HUDEP-2 (cell line): ENCODE results near the gene FAM181A.

Experiments
- DNase-seq, 76 experiments: peaks; one replicate each; lab custom pipeline; 2025; ENCODE audit not compliant: unreplicated experiment in 76 of 76; lab: John Stamatoyannopoulos, UW

The FAM181A gene

DNA sequence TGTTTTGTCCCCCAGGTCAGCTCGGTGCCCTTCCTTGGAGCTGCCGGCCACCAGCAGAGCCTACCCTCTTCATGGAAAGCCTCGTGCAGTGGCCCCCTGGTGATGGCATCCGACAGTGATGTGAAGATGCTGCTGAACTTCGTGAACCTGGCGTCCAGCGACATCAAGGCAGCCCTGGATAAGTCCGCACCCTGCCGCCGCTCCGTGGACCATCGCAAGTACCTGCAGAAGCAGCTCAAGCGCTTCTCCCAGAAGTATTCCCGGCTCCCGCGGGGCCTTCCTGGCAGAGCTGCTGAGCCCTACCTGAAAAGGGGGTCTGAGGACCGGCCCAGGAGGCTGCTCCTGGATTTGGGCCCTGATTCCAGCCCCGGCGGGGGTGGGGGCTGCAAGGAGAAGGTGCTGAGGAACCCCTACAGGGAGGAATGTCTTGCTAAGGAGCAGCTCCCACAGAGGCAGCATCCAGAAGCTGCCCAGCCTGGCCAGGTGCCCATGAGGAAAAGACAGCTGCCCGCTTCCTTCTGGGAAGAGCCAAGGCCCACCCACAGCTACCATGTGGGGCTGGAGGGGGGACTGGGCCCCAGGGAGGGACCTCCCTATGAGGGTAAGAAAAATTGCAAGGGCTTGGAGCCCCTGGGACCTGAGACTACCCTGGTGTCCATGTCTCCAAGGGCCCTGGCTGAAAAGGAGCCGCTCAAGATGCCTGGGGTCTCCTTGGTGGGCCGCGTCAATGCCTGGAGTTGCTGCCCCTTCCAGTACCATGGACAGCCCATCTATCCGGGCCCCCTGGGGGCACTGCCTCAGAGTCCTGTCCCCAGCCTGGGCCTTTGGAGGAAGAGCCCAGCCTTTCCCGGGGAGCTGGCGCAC, 1.3 kb downstream of the FAM181A start:
- DNase-seq = no peak

DNA sequence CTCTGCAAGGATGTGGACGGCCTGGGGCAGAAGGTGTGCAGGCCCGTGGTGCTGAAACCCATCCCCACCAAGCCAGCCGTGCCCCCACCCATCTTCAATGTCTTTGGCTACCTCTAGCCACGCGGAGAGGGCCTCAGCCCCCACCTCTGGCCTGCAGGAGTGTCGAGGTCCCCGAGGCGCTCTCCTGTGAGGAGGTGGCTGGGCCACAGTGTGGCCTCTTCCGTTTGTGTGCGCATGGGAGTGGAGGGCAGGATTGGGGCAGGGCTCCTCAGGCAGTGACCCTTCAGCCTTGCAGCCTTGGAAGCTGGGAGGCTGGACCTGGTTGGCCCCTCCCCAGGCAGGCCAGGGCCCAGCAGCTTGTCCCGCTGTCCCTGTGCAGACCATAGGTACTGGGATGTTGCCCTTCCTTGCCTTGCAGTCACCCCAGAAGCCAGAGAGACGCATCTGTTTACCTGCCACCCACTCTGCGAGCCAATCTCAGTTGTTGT, 1.9 kb downstream of the FAM181A start:
- no peak for DNase-seq

DNA sequence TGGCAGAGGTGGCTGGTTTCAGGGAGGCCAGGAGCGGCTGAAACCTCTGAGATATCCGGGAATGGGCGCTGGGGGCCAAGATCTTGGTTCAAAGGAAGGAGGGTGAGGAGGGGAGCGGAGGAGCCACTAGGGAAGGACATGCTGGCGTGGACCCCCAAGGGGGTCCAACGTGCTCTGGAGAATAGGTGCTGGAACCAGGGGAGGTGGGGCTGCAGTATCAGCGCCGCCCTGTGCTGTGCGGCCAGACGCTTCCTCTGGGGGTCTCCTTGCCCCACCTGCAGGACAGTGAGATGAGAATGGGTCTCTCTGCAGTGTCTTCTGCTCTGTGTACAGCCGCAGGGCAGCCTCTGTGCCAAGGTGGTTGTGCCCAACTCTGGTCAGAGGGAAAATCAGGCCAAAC, 2.5 kb downstream of the FAM181A start:
- DNase-seq = no peak

DNA sequence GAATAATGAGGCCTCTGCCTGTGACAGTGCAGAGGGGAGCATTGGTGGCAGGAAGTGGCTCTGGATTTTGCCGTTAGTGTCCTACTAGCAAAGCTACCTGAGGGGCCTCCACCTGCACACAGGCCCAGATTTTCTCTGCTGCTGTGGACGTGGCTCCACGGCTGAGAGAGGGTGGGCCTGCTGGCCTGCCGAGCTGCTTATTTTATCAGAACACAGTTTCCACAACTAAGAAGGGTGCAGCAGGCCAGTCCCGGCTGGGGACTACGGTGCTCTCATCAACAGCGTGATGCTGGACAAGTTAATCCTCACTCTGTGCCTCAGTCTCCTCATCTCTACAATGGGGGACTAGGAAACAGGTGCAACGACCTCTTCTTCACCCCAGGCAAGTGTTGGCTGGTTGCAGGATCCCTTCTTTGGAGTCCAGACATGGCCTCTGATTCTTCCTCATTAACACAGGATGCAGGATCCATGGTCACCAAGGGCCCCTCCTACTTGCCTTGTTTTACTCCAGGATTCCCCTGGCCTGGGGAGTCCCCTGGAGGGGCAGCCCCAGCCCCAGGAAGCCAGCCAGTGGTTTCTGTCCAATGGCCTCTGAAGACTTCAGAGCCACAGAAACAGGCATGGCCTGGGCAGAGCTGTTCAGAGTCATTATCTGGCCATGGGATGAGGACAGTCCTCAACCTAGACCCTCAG, 3.3 kb downstream of the FAM181A start:
- DNase-seq = no peak

DNA sequence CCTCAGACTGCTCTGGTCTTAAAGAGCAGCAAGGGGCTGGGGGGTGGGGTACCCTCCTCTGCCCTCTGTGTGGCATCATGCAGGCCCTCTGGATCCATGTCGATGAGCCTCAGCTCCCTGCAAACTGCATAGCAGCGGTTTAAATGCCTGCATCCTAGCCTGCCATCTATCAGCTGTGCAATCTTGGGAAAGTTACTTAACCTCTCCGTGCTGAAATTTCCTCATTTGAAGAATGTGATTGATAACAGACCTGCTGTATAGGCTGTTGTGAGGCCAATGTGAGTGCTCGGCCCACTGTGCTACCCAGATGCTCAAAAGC, 3.8 kb downstream of the FAM181A start:
- no peak for DNase-seq

DNA sequence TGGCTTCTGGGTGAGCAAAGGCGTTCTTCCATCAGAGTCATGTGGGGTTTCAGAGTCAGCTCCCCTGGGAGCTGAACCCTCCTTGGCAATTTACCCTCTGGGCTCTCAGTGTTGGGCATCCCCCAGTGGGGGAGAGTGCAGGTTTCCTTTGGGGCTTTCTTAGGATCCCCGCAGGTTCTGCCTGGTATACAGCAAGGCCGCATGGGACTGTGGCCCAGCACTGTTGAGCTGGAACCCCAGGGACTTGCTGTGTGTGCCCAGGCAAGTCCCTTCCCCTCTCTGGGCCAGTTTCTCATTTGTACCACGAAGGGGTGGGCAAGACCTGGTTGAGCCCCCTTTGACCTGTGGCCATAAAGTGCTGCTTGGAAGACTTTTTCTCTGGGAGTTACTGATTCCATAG, 5.5 kb downstream of the FAM181A start:
- DNase-seq = no peak

DNA sequence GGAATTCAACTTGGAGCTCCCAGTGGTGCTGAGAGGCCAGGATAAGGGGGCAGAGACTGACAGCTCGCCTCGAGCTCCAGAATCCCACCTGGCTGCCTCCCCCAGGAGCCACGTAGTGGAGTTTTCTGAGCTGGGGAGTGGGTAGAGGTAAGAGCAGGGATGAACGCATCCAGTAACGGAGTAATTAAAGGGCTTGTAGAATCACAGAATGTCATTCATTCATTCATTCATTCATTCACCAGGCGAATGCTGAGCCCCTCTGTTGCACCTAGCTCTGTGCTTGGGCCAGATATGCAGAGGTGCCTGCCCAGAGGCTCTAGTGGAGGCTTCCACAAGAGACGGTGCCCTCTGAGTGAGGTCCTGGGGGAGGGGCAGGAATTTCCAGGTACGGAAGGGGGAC, 8.1 kb downstream of the FAM181A start:
- no peak for DNase-seq

DNA sequence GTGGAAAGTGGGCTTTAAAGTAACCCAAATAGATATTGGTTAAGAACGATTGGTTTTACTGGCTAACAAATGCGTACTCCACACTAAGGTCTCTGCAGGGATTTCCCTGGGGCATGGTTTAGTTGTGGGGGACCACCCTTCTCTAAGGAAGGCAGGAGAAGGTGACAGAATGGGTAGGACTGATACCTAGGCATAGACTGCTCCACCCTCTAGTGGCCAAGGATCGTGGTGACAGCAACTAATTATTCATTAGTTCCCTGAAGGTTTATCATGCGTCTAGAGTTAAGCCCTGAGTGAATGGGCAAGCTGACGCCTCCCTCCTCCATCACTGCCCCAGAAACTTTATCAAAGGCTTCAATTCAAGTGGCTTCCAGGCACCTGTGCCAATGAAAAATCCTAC, 9.1 kb downstream of the FAM181A start:
- peak in 9 of 76 experiments; percentile 2 to 35 (median 10) for DNase-seq

DNA sequence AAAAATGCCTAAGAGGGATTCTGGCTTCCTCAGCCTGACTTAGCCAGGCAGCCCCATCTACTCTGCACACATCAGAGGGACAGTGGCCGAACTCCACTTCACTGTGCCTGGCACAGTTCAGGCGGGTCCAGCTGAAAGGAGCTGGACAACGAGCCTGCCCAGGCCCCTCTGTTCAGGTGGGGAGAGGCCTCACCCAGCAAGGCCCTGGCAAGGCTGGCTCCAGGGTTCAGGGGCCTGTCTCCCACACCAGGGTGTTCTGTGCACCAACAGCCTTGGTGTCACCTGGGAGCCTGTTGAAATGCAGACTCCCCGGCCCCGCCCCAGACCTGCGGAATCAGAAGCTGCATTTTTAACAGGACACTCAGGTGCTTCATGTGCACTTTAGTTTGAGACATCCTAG, 9.8 kb downstream of the FAM181A start:
- DNase-seq = no peak

DNA sequence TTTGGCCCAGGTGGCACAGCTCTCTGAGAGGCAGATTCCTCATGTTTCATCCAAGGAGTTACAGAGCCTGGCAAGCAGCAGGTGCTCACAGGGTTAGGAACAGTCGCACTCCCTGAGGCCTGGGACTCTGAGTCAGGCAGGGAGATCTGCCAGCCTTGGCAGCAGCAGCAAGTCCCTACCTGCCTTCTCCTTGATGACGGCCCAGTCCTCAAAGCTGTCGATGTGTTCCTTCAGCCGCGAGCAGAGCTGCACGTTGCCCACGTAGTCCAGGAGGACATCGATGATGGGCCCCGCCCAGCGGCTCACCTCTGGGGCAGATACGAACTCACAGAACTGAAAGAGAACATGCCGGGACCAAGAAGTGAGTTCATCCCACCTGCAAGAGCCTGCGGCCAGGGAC, 10.4 kb downstream of the FAM181A start:
- DNase-seq = no peak

DNA sequence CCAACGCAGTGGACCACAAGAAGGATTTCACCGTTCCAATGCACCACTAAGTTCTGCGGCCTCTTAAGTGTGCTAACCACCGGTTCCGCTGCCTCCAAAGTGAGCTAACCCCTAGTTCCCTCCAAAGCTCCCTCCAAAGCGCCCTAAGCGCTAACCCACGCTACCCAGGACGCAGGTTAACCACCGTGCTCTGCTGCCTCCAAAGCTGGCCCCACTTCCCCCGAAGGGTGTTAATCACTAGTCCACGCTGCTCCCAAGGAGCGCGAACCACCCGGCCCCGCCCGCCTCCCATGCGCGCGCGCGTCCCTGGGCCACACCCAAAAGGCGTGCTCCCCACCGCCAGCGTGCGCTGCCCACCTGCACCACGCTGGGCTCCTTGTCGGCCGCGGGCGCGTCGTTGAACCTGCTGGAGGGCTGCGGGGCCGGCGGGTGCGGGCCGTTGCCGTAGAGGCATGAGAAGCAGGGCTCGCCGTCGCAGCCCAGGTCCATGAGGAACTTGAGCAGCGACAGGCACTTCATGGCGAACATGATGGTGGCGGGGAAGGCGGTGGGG, 11.7 kb downstream of the FAM181A start:
- no peak for DNase-seq

DNA sequence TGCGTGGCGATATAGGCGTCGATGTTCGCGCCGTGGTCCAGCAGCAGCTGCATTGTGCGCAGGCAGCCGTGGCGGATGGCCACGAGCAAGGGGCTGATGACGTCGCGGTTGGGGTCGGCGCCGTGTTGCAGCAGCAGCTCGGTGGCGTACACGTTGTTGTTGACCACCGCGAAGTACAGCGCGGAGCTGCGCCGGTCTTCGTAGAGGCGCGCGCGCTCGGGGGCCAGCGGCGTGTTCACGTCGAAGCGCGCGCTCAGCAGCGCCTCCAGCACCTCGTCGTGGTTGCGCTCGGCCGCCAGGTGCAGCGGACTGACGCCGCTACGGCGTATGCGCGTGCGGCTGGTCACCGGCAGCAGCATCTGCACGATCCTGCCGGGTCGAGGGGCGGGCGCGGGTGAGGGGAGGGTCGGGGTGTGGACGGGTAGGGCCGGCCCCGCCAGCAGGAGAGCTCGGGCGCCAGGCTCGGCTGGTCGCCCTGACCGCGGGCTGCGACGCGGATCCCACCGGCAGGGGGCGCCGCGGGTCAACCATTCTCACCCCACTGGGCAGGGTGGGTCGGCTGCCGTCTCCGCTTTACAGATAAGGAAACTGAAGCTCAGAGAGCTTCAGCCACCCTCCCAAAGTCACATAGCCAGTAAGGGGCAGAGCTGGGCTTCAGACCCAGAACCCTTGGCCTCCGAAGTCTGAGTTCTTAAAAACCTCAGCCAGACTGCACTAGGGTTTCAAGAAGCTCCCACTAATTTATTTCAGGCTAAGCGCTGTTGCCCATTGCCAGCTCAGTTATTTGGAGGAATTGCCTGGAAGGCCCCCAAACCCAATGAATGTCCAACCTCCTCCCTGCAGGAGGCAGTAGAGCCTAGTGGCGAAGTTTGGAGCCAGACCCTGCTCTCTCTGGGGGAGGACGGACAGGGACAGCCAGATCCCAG, 12.4 kb downstream of the FAM181A start:
- peak in 72 of 76 experiments; percentile 5 to 80 (median 60) for DNase-seq

DNA sequence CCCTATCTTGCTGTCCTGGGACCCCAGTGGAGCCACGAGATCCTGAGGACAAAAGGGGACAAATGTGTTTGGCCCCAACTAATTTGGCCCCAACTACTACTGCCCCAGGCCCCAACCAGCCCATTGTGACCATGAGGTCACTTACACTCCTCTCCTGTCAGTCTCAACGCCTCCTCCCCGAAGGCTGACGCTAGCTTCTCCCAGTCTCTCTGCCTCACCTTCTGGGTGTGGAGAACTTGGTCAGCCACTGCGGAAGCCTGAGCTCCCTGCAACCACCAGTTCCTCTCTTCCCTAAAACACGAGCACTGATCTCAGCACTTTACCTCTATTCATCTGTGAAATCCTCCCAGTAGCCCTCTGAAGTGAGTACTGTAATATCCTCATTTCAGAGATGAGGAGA, 13.3 kb downstream of the FAM181A start:
- DNase-seq = no peak

DNA sequence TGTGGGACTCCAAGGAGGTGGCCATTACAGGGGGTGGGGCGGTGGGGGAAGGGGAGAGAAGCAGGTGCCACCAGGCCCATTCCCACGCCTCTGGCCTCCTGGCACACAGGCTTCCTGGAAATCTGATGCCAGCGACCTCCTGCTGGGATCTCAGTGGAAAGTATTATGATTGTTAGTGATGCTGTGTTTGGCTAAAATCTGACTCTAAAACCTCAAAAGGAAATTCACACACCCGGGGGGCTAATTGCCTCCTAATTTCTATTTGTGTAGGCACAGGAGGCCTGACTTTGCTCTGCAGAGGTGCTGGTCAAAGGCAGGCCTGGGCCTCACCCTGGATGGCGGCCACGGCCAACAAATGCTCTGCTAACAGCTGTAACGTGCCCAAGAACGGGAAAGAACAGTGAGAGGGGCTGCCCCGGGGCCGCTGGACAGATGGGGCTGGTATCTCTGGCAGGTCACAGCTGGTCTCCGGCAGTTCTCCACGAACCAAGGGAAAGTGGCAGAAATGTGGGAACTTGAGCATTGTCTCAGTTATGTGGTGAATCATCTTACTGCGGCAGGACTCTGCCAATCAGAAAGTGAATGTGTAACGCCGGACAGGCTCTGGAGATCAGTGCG, 14.3 kb downstream of the FAM181A start:
- no peak for DNase-seq

DNA sequence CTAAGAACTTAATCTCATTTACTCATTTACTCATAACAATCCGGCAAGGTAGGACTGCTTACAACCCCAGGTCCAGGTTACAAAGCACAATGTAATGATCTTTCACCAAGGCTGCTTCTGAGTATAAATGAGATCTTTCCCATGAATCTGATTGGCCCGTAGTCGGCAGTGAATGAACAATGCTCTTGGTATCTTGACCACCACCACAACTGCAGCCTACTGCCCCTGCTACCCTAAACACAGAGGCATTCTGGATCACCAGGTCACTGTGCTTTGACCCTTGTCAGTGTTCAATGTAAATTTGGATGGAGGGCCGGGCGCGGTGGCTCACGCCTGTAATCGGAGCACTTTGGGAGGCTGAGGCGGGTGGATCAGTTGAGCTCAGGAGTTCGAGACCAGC, 15.9 kb downstream of the FAM181A start:
- DNase-seq = no peak

DNA sequence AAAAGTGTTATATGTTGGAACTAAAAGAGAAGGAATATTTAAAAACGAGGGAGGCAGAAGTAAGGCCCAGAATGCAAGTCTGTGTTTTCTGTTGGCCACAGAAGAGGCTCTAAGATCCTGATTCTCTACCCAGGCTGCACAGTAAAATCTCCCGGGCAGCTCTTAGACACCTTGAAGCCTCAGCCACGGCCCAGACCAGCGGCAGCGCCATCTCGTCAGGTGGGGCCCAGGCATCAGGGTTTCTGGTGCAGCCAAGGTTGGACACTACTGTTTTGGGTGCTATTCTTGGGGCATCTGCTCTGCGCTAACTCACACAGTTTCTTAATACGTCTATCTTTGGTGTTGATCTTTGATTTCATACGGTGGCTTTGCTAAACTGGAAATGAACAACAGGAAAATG, 16.8 kb downstream of the FAM181A start:
- no peak for DNase-seq

DNA sequence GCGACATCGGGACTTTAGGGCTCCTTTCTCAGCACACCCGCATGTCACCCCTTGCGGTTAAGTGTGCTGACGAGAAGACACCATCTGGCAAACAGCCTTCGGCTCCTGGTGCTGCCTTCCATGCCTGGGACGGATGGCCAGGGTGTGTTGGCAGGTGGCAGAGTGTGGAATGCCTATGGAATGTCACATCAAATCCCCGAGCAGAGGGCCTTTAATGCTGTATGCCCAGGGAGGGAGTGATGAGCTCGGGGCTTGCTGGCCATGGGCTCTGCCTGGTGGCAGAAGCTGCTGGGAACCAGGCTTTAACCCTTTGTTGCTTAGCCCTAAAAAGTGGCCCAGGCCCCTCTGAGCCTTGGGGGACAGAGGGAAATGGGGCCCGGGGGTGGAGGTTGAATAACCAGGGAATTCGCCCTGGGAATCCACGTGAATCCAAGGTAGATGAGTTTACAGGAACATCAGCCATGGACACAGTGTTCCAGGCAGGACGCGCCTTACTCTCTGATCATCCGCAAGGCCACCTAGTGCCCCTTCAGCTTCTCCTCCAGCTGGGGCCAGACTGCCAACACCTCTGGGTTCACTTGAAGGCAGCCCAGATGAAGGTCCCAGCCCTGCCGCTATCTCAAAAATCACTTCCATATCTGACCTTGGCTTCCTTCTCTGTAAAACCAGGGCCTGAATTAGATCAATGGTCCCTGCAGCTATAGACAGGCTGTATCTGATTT, 17.4 kb downstream of the FAM181A start:
- no peak for DNase-seq

DNA sequence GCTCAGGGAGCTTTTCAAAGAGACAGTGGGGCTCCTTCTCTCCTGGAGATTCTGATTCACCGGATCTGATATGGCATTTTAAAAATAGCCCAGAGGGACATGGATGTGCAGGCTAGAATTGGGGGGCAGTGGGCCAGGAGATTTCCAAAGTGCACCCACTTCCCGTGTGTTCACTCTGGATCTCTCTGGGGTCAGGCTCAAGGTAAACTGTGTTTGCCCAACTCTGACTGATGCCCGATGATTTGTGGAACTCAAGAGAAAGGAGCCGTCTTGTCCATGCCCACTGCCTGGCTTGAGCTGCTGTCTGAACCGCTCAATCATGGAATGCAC, 17.9 kb downstream of the FAM181A start:
- no peak for DNase-seq

DNA sequence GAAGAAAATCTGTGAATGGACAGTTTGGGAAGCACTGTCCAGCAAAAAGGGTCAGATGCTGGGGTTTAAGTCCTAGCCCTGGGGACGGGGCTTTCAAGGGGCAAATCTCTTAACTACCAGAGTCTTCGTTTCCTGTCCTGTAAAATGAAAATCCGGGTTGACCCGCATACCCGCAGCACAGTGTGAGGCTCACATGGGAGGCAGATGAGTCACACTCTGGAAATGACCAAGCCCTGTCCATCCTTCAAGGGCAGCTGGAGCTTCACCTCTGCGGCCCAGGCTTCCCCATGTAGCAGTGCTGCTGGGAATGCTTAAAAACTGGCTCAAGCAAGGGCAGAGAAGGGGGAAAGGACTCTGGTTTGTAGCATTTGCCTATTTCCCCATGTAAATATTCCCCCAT, 19.0 kb downstream of the FAM181A start:
- DNase-seq = no peak

DNA sequence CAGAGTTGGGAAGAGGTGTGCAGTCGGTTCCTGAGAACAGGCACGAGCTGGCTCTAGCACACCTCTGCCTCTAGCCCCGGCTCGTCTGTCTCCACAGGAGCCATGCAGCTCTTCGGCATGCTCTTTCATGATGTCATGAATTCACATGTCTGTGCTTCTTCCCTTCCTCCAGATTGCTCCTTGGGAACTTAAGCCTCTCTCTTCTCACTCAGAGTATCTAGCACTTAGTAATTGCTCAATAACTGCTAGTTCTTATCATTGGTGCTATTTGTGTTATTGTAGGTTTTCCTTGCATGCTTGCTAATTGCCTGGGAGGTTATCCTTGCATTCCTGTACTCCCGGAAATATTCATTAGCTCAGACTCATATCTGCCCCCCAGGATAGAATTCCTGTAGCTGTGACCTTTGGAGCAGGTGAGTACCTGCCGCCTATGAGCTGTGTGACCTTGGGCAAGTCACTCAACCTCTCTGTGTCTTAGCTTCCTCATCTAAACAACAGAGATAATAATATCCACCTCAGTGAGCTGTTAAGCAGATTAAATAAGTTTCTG, 19.5 kb downstream of the FAM181A start:
- no peak for DNase-seq
